B cell (primary cell): ENCODE results near the gene TMEM247. TPM values are rescaled to one million over a fixed set of nuclear protein-coding genes. Genes with fewer than 3 reads are reported as not detected.

Experiments used
- ATAC-seq: fragments of 200-7000 bp; cut with Tn5 transposase; one replicate; pipeline ENCODE4 v1.10.0; 2021; ENCODE audit warnings: low read depth, mild to moderate bottlenecking, moderate number of reproducible peaks, moderate library complexity
- CTCF ChIA-PET: fragments of 350-600 bp; sonication (Branson Sonifier 250); formaldehyde crosslinking; loops from one replicate; lab custom pipeline; 2021; ENCODE audit warnings: antibody characterized with exemption, inconsistent platforms; lab: Charles Lee
- POLR2A ChIA-PET: fragments of 350-600 bp; sonication (Branson Sonifier 250); formaldehyde crosslinking; loops from one replicate; lab custom pipeline; 2021; ENCODE audit warnings: antibody characterized with exemption; lab: Charles Lee
- DNase-seq: peaks from one replicate; pipeline ENCODE4 v3.0.0; 2013
- H2AFZ ChIP-seq: 2 replicates; pipeline ENCODE4 v1.6.1; 2012; ENCODE audit warnings: mild to moderate bottlenecking, low read depth, low read length; ENCODE audit not compliant: insufficient read depth, poor library complexity, severe bottlenecking
- H3K27ac ChIP-seq, 2 donors: 1 replicate in 1 of 2; 2 replicates in 1 of 2; pipeline ENCODE4 v1.5.1; 2012 to 2013; ENCODE audit warnings: low read length in 2 of 2, mild to moderate bottlenecking in 2 of 2, moderate library complexity in 1 of 2
- H3K27me3 ChIP-seq, 4 experiments: fragments of 200-600 bp in 1 of 4; sonication (generic) in 1 of 4; replicated peaks in 1 of 4; 1 replicate in 2 of 4; 2 replicates in 2 of 4; pipeline versions ENCODE4 v1.6.1 to v1.7.0; 2013 to 2016; ENCODE audit warnings: low read length in 3 of 4, mild to moderate bottlenecking in 2 of 4, mixed read lengths in 1 of 4, moderate library complexity in 1 of 4; ENCODE audit not compliant: insufficient read depth in 4 of 4, control insufficient read depth in 3 of 4; ENCODE audit errors: control extremely low read depth in 1 of 4
- H3K36me3 ChIP-seq, 2 experiments: replicated peaks in 1 of 2; 1 replicate in 1 of 2; 2 replicates in 1 of 2; pipeline versions ENCODE4 v1.6.1 to v1.7.1; 2013; ENCODE audit warnings: low read length in 1 of 2; ENCODE audit not compliant: insufficient read depth in 2 of 2, control insufficient read depth in 1 of 2; ENCODE audit errors: control extremely low read depth in 1 of 2, extremely low read depth in 1 of 2
- H3K4me1 ChIP-seq, 2 donors: fragments of 200-600 bp in 1 of 2; sonication (generic) in 1 of 2; 1 replicate in 1 of 2; 2 replicates in 1 of 2; pipeline versions ENCODE4 v1.5.1 to v1.6.1; 2013 to 2017; ENCODE audit warnings: low read length in 2 of 2; ENCODE audit not compliant: control insufficient read depth in 2 of 2, insufficient read depth in 2 of 2
- H3K4me2 ChIP-seq: replicated peaks from 2 replicates; pipeline ENCODE3; 2012; ENCODE audit warnings: mild to moderate bottlenecking, low read depth, low read length; ENCODE audit not compliant: poor library complexity, severe bottlenecking
- H3K4me3 ChIP-seq, 5 experiments: fragments of 200-600 bp in 1 of 5; sonication (generic) in 1 of 5; 1 replicate in 3 of 5; 2 replicates in 2 of 5; pipeline versions ENCODE4 v1.5.1 to v1.7.0; 2011 to 2016; ENCODE audit warnings: low read length in 4 of 5, mild to moderate bottlenecking in 4 of 5, low read depth in 2 of 5, control low read depth in 1 of 5, moderate library complexity in 1 of 5; ENCODE audit not compliant: insufficient read depth in 1 of 5; ENCODE audit errors: control extremely low read depth in 1 of 5, extremely low read depth in 1 of 5
- H3K79me2 ChIP-seq: fragments of 200-600 bp; sonication (generic); one replicate; pipeline ENCODE4 v1.6.0; 2016; ENCODE audit warnings: low read length; ENCODE audit not compliant: control insufficient read depth, insufficient read depth
- H3K9ac ChIP-seq: fragments of 200-600 bp; sonication (generic); 2 replicates; pipeline ENCODE4 v1.6.1; 2017; ENCODE audit warnings: mild to moderate bottlenecking, low read length, moderate library complexity
- H3K9me3 ChIP-seq, 3 donors: one replicate each; pipeline versions ENCODE4 v1.6.1 to v1.7.1; 2013; ENCODE audit warnings: low read length in 2 of 3; ENCODE audit not compliant: control insufficient read depth in 2 of 3, insufficient read depth in 1 of 3; ENCODE audit errors: control extremely low read depth in 1 of 3
- H4K20me1 ChIP-seq: 2 replicates; pipeline ENCODE4 v1.6.0; 2012; ENCODE audit warnings: mild to moderate bottlenecking, low read length; ENCODE audit not compliant: insufficient read depth, control insufficient read depth, poor library complexity, severe bottlenecking
- H3K27ac Mint-ChIP-seq: one replicate; pipeline ENCODE4 v1.8.0; 2021; ENCODE audit warnings: mixed read lengths
- H3K27me3 Mint-ChIP-seq: one replicate; pipeline ENCODE4 v1.8.0; 2021; ENCODE audit warnings: mixed read lengths
- H3K4me1 Mint-ChIP-seq: one replicate; pipeline ENCODE4 v1.8.0; 2021; ENCODE audit warnings: mixed read lengths
- H3K4me3 Mint-ChIP-seq: one replicate; pipeline ENCODE4 v1.8.0; 2021; ENCODE audit warnings: mixed read lengths
- H3K9me3 Mint-ChIP-seq: one replicate; pipeline ENCODE4 v1.8.0; 2022; ENCODE audit warnings: mixed read lengths; ENCODE audit not compliant: insufficient read depth
- CTCF ChIP-seq: fragments of 200-600 bp; IDR thresholded peaks from one replicate; pipeline ENCODE4 v1.8.0; 2022; ENCODE audit warnings: antibody characterized with exemption, mild to moderate bottlenecking
- EZH2 ChIP-seq: IDR thresholded peaks from 2 replicates; pipeline ENCODE4 v1.6.1; 2012; ENCODE audit warnings: borderline replicate concordance, low read depth, mild to moderate bottlenecking, moderate library complexity, low read length; ENCODE audit not compliant: insufficient read depth, poor library complexity, severe bottlenecking
- WGBS: methylation state at CpG from one replicate; pipeline ENCODE4 v1.1.5; 2013; ENCODE audit warnings: missing lambda C conversion rate; ENCODE audit not compliant: insufficient coverage; 5-methylcytosine and 5-hydroxymethylcytosine counted together
- intact Hi-C: fragments of 100-400 bp; cut with micrococcal nuclease; formaldehyde crosslinking; loops from one replicate; pipeline ENCODE4 v1.10.0; 2022
- polyA plus RNA-seq: library from polyadenylated mRNA; depleted of rRNA; stranded (reverse); fragments of >200 nt; gene quantifications from 2 replicates; pipeline ENCODE4 v1.2.3, GENCODE V29; 2012
- total RNA-seq, 2 donors: library from RNA; stranded (reverse); fragments of 120-200 nt in 1 of 2; gene quantifications; 1 replicate in 1 of 2; 2 replicates in 1 of 2; pipeline versions ENCODE4 v1.2.3 to v1.2.4, GENCODE V29; 2013 to 2022

TMEM247 gene
- total and polyA plus RNA-seq, 2 donors (not counting 1 experiment from before 2014, with no cell fraction given), result not detected

GRCh38 chr2:46459694-46460093 is 19.7 kb upstream of the TMEM247 start:
- Histone ChIP-seq H3K4me3 (no peak overlapping the region), H4K20me1 (no peaks in the 10 kb centered on the region), H3K36me3 (no peaks in the 10 kb centered on the region), H3K9me3 (no peaks in the 10 kb centered on the region), H3K27ac (no peak overlapping the region), H3K4me2 (no peak overlapping the region), H3K4me1 (peaks cover 13 to 21% of the 10 kb centered on the region in 2 donors), H3K27me3 (no peaks in the 10 kb centered on the region), H2AFZ (no peak overlapping the region), H3K79me2 (no peaks in the 10 kb centered on the region), H3K9ac (no peak overlapping the region)
- no peak overlapping the region for H3K4me3 Mint-ChIP-seq
- DNase-seq (no peak), ATAC-seq (no peak)
- 54% methylated on average over 5 of the region's 5 CpGs for WGBS
- ChIA-PET POLR2A (no interaction called here), CTCF (interaction anchor here (0.6 to 1.3 kb wide), 6 partner anchors 9 to 1480 kb away, joined by 3 to 4 read pairs (median 4); no protein-coding TSS in a partner anchor)
- H3K27ac Mint-ChIP-seq, result no peak overlapping the region
- no peaks in the 10 kb centered on the region for H3K9me3 Mint-ChIP-seq
- intact Hi-C loops, result loop anchor here (2.0 kb wide), 1 partner anchor 75 kb away; no protein-coding TSS in a partner anchor
- peaks cover 13% of the 10 kb centered on the region for H3K27me3 Mint-ChIP-seq
- TF ChIP-seq EZH2 (no peak), CTCF (no peak)
- peaks cover 21% of the 10 kb centered on the region for H3K4me1 Mint-ChIP-seq

- no peak overlapping the region for H3K4me2 ChIP-seq
- POLR2A ChIA-PET, result no interaction called here
- peaks cover 21% of the 10 kb centered on the region for H3K4me1 Mint-ChIP-seq
Measured at GRCh38 chr2:46460241-46460921, 19.0 kb upstream of the TMEM247 start.

More at GRCh38 chr2:46460241-46460921, 19.0 kb upstream of the TMEM247 start:
- DNase-seq, result no peak
- Mint-ChIP-seq H3K4me3 (no peak overlapping the region), H3K9me3 (no peaks in the 10 kb centered on the region), H3K27me3 (peaks cover 9% of the 10 kb centered on the region), H3K27ac (no peak overlapping the region)
- CTCF ChIA-PET, result interaction anchor here (0.6 to 2.7 kb wide), 9 partner anchors 10 to 1481 kb away, joined by 3 to 12 read pairs (median 4); no protein-coding TSS in a partner anchor
- no peak for ATAC-seq
- Histone ChIP-seq H4K20me1 (no peaks in the 10 kb centered on the region), H3K9me3 (no peaks in the 10 kb centered on the region), H3K79me2 (no peaks in the 10 kb centered on the region), H3K36me3 (no peaks in the 10 kb centered on the region), H3K27me3 (no peaks in the 10 kb centered on the region), H3K4me1 (peaks cover 13 to 21% of the 10 kb centered on the region in 2 donors), H3K9ac (no peak overlapping the region), H3K4me3 (no peak overlapping the region), H3K27ac (no peak overlapping the region), H2AFZ (no peak overlapping the region)
- 90% methylated on average over 14 of the region's 16 CpGs for WGBS
- intact Hi-C loops, result loop anchor here (2.0 kb wide), 1 partner anchor 74 kb away; no protein-coding TSS in a partner anchor
- no peak for TF ChIP-seq EZH2
- no peak for TF ChIP-seq CTCF
